Cardiac septum (tissue), 1 donor: ENCODE results near the gene SCAMP3. TPM values are rescaled to one million over a fixed set of nuclear protein-coding genes. Genes with fewer than 3 reads are reported as not detected.
"Not testable (repeated sequence)": the region's sequence is repeated elsewhere in the genome, so short reads cannot be mapped to it uniquely, and the experiment has no call there.

Experiments used
- DNase-seq: peaks from one replicate; pipeline ENCODE4 v3.0.0-alpha.2; 2020; ENCODE audit warnings: low spot score
- intact Hi-C: fragments of 100-400 bp; cut with DNase I; formaldehyde crosslinking; loops from one replicate; pipeline ENCODE4 v1.14.0; 2022
- total RNA-seq: library from RNA; stranded (reverse); fragmentation: NEBNext Ultra II Directional; extraction: Animal tissue kit (Norgen Biotek cat#: 25700); gene quantifications from one replicate; pipeline ENCODE4 v1.2.1, GENCODE V29; 2021
- donor health status: DM: no; HTN: no; CAD: no.

The SCAMP3 gene
- total RNA-seq, 1 donor from 2014 or later = 61.5 TPM

GRCh38 chr1:155260276-155260675 is 1.9 kb downstream of the SCAMP3 start:
- DNase-seq = no peak
- intact Hi-C loops = no loop called here

GRCh38 chr1:155256058-155256852 is 5.9 kb downstream of the SCAMP3 start:
- no peak for DNase-seq
- intact Hi-C loops = no loop called here

GRCh38 chr1:155255243-155256007 is 6.7 kb downstream of the SCAMP3 start, which contains the start of gene ENTREP3:
TSS of gene ENTREP3 (minus strand) at chr1:155255483. CDS start at chr1:155254877, 606 bp downstream.
- peak; percentile 95 for DNase-seq
- intact Hi-C loops = loop anchor here (2.0 kb wide), 1 partner anchor 53 kb away; the partner anchor contains the start of gene FDPS

GRCh38 chr1:155254714-155255242 is 7.4 kb downstream of the SCAMP3 start:
- intact Hi-C loops = loop anchor here (2.0 kb wide), 1 partner anchor 54 kb away; the partner anchor contains the start of gene FDPS
- no peak for DNase-seq

GRCh38 chr1:155254228-155254713 is 7.9 kb downstream of the SCAMP3 start:
- intact Hi-C loops = loop anchor here (2.0 kb wide), 1 partner anchor 55 kb away; the partner anchor contains the start of gene FDPS
- DNase-seq = no peak

- intact Hi-C loops = loop anchor here (2.0 kb wide), 1 partner anchor 55 kb away; the partner anchor contains the start of gene FDPS
- no peak for DNase-seq
Measured at GRCh38 chr1:155253797-155254196, 8.4 kb downstream of the SCAMP3 start.

GRCh38 chr1:155253208-155253607 is 9.0 kb downstream of the SCAMP3 start:
- no peak for DNase-seq
- intact Hi-C loops = no loop called here

GRCh38 chr1:155251566-155251965 is 10.6 kb downstream of the SCAMP3 start:
- no peak for DNase-seq
- intact Hi-C loops = loop anchor here (2.0 kb wide), 2 partner anchors 71 to 341 kb away; no protein-coding TSS in a partner anchor

GRCh38 chr1:155250633-155251449 is 11.3 kb downstream of the SCAMP3 start:
- peak; percentile 97 for DNase-seq
- intact Hi-C loops = loop anchor here (2.0 kb wide), 2 partner anchors 72 to 342 kb away; no protein-coding TSS in a partner anchor

GRCh38 chr1:155250246-155250632 is 11.9 kb downstream of the SCAMP3 start:
- no peak for DNase-seq
- intact Hi-C loops = loop anchor here (2.0 kb wide), 2 partner anchors 73 to 343 kb away; no protein-coding TSS in a partner anchor

GRCh38 chr1:155247667-155248553 is 14.2 kb downstream of the SCAMP3 start:
- intact Hi-C loops = no loop called here
- no peak for DNase-seq

- intact Hi-C loops, DNase-seq: not testable (repeated sequence)
Measured at GRCh38 chr1:155246796-155247195, 15.4 kb downstream of the SCAMP3 start.

GRCh38 chr1:155245163-155245524 is 17.0 kb downstream of the SCAMP3 start:
- intact Hi-C loops = loop anchor here (2.0 kb wide), 1 partner anchor 36 kb away; the partner anchor contains the start of gene MTX1

GRCh38 chr1:155244368-155245162 is 17.6 kb downstream of the SCAMP3 start:
- peak; percentile 98 for DNase-seq
- intact Hi-C loops = loop anchor here (2.0 kb wide), 1 partner anchor 36 kb away; the partner anchor contains the start of gene MTX1

More at GRCh38 chr1:155245163-155245524, 17.0 kb downstream of the SCAMP3 start:
- DNase-seq = no peak

GRCh38 chr1:155242805-155243358 is 19.3 kb downstream of the SCAMP3 start:
- no peak for DNase-seq
- intact Hi-C loops = no loop called here

GRCh38 chr1:155241841-155242264 is 20.3 kb downstream of the SCAMP3 start:
- intact Hi-C loops = no loop called here
- DNase-seq = no peak
